Measurements from ENCODE around the gene DTX3.

- TF ChIP-seq, protein P1, sequence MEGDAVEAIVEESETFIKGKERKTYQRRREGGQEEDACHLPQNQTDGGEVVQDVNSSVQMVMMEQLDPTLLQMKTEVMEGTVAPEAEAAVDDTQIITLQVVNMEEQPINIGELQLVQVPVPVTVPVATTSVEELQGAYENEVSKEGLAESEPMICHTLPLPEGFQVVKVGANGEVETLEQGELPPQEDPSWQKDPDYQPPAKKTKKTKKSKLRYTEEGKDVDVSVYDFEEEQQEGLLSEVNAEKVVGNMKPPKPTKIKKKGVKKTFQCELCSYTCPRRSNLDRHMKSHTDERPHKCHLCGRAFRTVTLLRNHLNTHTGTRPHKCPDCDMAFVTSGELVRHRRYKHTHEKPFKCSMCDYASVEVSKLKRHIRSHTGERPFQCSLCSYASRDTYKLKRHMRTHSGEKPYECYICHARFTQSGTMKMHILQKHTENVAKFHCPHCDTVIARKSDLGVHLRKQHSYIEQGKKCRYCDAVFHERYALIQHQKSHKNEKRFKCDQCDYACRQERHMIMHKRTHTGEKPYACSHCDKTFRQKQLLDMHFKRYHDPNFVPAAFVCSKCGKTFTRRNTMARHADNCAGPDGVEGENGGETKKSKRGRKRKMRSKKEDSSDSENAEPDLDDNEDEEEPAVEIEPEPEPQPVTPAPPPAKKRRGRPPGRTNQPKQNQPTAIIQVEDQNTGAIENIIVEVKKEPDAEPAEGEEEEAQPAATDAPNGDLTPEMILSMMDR (IDR thresholded peaks at IDR 0.05; ENCODE audit: borderline replicate concordance, extremely low read depth, low read length, poor library complexity, severe bottlenecking): no peak
- TF ChIP-seq EZH2 (IDR thresholded peaks at IDR 0.05; ENCODE audit: borderline replicate concordance, low read depth, low read length, severe bottlenecking): no peak
Observed at GRCh38 chr12:57577981-57578758, 26.5 kb upstream of the DTX3 start.
